LoVo (cell line): ENCODE data around the gene NAAA.
A peak's percentile ranks its signal among the peaks of the same experiment; 100 is the strongest.
"Not testable (repeated sequence)": the region's sequence is repeated elsewhere in the genome, so short reads cannot be mapped to it uniquely, and the experiment has no call there.

Experiments used
- DNase-seq: peaks from one replicate; pipeline ENCODE4 v3.0.0-alpha.2; 2016; ENCODE audit warnings: low spot score

The NAAA gene

GRCh38 chr4:75919920-75920319, 20.9 kb downstream of the NAAA start:
- DNase-seq = peak; percentile 82

- DNase-seq = peak; percentile 52
Measured at GRCh38 chr4:75916091-75916661, 24.6 kb downstream of the NAAA start.

GRCh38 chr4:75912968-75913367, 27.8 kb downstream of the NAAA start:
- no peak for DNase-seq

GRCh38 chr4:75910831-75911230, 30.0 kb downstream of the NAAA start:
- DNase-seq = not testable (repeated sequence)

GRCh38 chr4:75909405-75909804, 31.4 kb downstream of the NAAA start:
- DNase-seq = no peak

GRCh38 chr4:75908555-75908954, 32.3 kb downstream of the NAAA start:
- no peak for DNase-seq

GRCh38 chr4:75907966-75908365, 32.8 kb downstream of the NAAA start:
- no peak for DNase-seq

- no peak for DNase-seq
Measured at GRCh38 chr4:75904076-75904475, 36.7 kb downstream of the NAAA start.

GRCh38 chr4:75902352-75902751, 38.5 kb downstream of the NAAA start, which contains the start of gene PPEF2:
Gene PPEF2, minus strand, starts transcription at chr4:75902452. Its CDS starts 6,127 bp downstream, at chr4:75896325.
- no peak for DNase-seq

GRCh38 chr4:75898536-75898935, 42.3 kb downstream of the NAAA start:
- no peak for DNase-seq

- DNase-seq = peak; percentile 77
Measured at GRCh38 chr4:75895744-75896314, 45.0 kb downstream of the NAAA start.

GRCh38 chr4:75892508-75892907, 48.3 kb downstream of the NAAA start:
- no peak for DNase-seq

- DNase-seq = no peak
Measured at GRCh38 chr4:75891611-75892010, 49.2 kb downstream of the NAAA start.

GRCh38 chr4:75889537-75890199, 51.1 kb downstream of the NAAA start:
- DNase-seq = no peak

- DNase-seq = no peak
Measured at GRCh38 chr4:75886104-75886503, 54.7 kb downstream of the NAAA start.

- DNase-seq = no peak
Measured at GRCh38 chr4:75881476-75881875, 59.3 kb downstream of the NAAA start.

- DNase-seq = no peak
Measured at GRCh38 chr4:75880278-75880677, 60.5 kb downstream of the NAAA start.

GRCh38 chr4:75878246-75878756, 62.5 kb downstream of the NAAA start:
- no peak for DNase-seq

GRCh38 chr4:75876218-75876617, 64.6 kb downstream of the NAAA start:
- DNase-seq = no peak

GRCh38 chr4:75869100-75869499, 71.7 kb downstream of the NAAA start:
- no peak for DNase-seq

- DNase-seq = no peak
Measured at GRCh38 chr4:75867130-75867529, 73.7 kb downstream of the NAAA start.
